HFFc6 (cell line): Measurements from ENCODE around the gene KCNIP3. TPM values are rescaled to one million over a fixed set of nuclear protein-coding genes. Genes with fewer than 3 reads are reported as not detected.

Source experiments
- DNase-seq: peaks from one replicate; pipeline ENCODE4 v3.0.0-alpha.2; 2018
- H3K27ac Mint-ChIP-seq: 2 replicates; pipeline ENCODE4 v1.8.0; 2020; ENCODE audit warnings: mild to moderate bottlenecking, mixed read lengths
- H3K27me3 Mint-ChIP-seq: 2 replicates; pipeline ENCODE4 v1.8.0; 2021; ENCODE audit warnings: mild to moderate bottlenecking, moderate library complexity, mixed read lengths; ENCODE audit not compliant: insufficient read depth
- H3K36me3 Mint-ChIP-seq: 2 replicates; pipeline ENCODE4 v1.8.0; 2021; ENCODE audit warnings: low read depth, mixed read lengths
- H3K4me1 Mint-ChIP-seq: 2 replicates; pipeline ENCODE4 v1.8.0; 2020; ENCODE audit warnings: low read depth, mixed read lengths
- H3K4me3 Mint-ChIP-seq: 2 replicates; pipeline ENCODE4 v1.8.0; 2020; ENCODE audit warnings: mild to moderate bottlenecking, moderate library complexity, mixed read lengths
- H3K9me3 Mint-ChIP-seq: 2 replicates; pipeline ENCODE4 v1.8.0; 2020; ENCODE audit warnings: mild to moderate bottlenecking, mixed read lengths
- total RNA-seq, 6 experiments: library from RNA; stranded (reverse); fragmentation: NEBNext Ultra II Directional; extraction: Animal tissue kit (Norgen Biotek cat#: 25700); gene quantifications; 2 replicates in 1 of 6; 3 replicates in 5 of 6; pipeline ENCODE4 v1.2.3, GENCODE V29; 2021
- TF ChIP-seq, protein P1 (sequence below): fragments of 200-600 bp; sonication (generic); IDR thresholded peaks from 2 replicates; pipeline ENCODE4 v1.5.0; 2021; ENCODE audit warnings: antibody characterized with exemption, mild to moderate bottlenecking

Gene KCNIP3
- total RNA-seq, 6 experiments from 2014 or later: 0.56 to 2.4 (median 0.67) TPM

DNA sequence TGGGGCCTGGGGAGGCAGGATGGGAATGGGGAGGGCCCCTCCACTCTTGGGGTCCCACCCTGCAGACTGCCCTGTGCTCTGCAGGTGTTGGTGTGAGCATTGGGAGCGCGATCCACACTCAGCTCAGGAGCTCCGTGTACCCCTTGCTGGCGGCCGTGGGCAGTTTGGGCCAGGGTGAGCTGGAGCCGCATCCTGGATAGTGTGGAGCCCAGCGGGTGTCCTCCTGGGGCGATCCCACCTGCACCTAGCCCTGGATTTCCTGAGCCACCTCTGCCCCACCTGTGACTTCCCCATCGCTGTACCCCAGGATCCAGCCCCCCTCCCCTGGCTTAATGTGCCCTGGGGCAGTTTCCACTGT is 20.3 kb upstream of the KCNIP3 start:
- Mint-ChIP-seq H3K4me3 (no peak overlapping the region), H3K36me3 (no peaks in the 10 kb centered on the region), H3K4me1 (peaks cover 11% of the 10 kb centered on the region), H3K9me3 (no peaks in the 10 kb centered on the region), H3K27ac (no peak overlapping the region), H3K27me3 (peaks cover 9% of the 10 kb centered on the region; the same call in 1 of the 2 replicates)
- no peak for DNase-seq
- TF ChIP-seq, protein P1, sequence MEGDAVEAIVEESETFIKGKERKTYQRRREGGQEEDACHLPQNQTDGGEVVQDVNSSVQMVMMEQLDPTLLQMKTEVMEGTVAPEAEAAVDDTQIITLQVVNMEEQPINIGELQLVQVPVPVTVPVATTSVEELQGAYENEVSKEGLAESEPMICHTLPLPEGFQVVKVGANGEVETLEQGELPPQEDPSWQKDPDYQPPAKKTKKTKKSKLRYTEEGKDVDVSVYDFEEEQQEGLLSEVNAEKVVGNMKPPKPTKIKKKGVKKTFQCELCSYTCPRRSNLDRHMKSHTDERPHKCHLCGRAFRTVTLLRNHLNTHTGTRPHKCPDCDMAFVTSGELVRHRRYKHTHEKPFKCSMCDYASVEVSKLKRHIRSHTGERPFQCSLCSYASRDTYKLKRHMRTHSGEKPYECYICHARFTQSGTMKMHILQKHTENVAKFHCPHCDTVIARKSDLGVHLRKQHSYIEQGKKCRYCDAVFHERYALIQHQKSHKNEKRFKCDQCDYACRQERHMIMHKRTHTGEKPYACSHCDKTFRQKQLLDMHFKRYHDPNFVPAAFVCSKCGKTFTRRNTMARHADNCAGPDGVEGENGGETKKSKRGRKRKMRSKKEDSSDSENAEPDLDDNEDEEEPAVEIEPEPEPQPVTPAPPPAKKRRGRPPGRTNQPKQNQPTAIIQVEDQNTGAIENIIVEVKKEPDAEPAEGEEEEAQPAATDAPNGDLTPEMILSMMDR: no peak

DNA sequence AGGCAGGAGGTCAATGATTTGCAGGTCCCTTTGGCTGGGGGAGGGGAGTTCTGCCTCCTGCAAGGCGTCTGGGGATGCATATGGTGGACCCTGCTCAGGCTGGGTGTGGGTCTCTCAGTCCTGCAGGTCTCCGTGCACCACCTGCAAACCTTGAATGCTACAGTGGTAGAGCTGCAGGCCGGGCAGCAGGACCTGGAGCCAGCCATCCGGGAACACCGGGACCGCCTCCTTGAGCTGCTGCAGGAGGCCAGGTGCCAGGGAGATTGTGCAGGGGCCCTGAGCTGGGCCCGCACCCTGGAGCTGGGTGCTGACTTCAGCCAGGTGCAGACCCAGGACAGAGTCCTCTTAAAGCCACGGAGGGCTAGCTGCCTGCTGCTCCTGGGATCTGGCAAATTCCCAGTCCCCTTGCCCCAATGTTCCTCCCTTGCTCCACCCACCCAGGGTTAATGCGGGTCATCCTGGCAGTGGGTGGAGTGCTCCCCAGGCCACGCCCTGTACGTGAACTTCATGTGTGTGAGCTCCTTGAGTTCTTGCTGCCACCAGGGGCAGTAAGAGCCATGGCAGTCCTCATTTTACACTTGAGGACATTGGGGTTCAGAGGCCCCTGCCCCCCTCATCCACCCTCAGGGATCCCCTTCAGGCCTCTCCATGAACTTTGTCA is 19.8 kb upstream of the KCNIP3 start:
- Mint-ChIP-seq H3K27ac (no peak overlapping the region), H3K4me1 (peaks cover 11% of the 10 kb centered on the region), H3K36me3 (no peaks in the 10 kb centered on the region), H3K27me3 (peaks cover 6% of the 10 kb centered on the region), H3K4me3 (no peak overlapping the region), H3K9me3 (no peaks in the 10 kb centered on the region)
- no peak for DNase-seq
- TF ChIP-seq, protein P1: peak; percentile 49

DNA sequence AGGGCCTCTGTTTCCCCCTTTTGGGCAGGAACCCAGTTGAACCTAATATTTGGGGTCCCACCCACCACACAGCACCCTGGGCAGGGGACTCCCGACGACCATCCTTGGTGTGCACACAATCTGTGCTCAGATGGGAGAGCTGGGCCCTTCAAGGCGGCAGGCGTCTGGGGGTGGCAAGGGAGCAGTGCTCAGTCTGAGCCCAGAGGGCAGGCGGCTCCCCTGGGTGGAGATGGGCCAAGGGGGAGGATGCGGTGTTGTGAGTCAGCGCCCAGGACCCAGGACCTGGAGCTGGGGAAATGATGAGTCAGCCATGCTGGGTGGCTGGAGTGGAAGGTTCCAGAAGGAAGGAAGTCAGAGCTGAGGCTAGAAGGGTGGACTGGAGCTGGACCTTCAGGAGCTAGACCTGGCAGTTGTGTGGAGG is 19.1 kb upstream of the KCNIP3 start:
- no peaks in the 10 kb centered on the region for H3K36me3 Mint-ChIP-seq
- DNase-seq: peak; percentile 74

DNA sequence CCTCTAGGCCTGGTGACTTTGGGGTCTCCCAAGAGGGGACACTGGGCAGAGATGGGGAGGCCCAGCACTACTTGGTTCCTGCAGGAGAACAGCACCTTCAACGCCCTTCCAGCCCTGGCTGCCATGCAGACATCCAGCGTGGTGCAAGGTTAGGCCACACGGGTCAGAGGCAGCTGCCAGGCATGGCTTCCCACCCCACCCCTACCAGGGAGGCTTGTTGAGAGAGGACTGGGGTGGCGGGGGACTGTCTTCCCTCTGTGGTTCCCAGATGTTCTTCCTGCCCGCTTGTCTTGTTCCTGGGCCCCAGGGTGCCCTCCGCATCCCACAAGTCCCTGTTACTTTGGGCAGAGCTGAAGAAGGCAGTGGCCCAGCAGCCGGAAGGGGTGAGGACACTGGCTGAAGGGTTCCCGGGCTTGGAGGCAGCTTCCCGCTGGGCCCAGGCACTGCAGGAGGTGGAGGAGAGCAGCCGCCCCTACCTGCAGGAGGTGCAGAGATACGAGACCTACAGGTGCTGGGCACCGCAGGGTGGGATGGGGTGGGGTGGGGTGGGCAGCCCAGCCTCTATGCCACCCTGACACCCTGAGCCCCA is 18.4 kb upstream of the KCNIP3 start:
- H3K4me3 Mint-ChIP-seq: no peak overlapping the region
- peaks cover 11% of the 10 kb centered on the region for H3K4me1 Mint-ChIP-seq

More for the DNA sequence above, 19.1 kb upstream of the KCNIP3 start:
- Mint-ChIP-seq H3K9me3 (no peaks in the 10 kb centered on the region), H3K27ac (peak overlapping the region; percentile 43), H3K4me1 (peaks cover 11% of the 10 kb centered on the region), H3K4me3 (no peak overlapping the region), H3K27me3 (peaks cover 7% of the 10 kb centered on the region)
- TF ChIP-seq, protein P1: no peak

DNA sequence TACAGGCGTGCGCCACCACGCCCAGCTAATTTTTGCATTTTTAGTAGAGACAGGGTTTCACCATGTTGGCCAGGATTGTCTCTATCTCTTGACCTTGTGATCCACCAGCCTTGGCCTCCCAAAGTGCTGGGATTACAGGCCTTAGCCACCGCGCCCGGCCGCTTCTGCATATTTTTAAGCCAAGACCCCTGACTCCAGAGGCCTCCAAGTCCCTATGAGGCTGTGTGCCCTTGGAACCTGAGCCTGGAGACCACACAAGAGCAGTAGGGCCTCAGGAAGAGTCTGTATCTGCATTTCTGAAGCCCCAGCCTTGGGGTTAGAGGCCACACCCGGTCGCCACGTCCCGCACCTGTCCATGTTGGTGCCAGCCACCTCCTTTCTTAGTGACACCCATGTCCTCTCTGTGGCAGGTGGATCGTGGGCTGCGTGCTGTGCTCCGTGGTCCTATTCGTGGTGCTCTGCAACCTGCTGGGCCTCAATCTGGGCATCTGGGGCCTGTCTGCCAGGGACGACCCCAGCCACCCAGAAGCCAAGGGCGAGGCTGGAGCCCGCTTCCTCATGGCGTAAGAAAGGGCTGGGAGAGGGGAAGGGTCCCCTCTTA is 17.6 kb upstream of the KCNIP3 start:
- no peaks in the 10 kb centered on the region for H3K9me3 Mint-ChIP-seq
- H3K36me3 Mint-ChIP-seq: no peaks in the 10 kb centered on the region
- H3K4me1 Mint-ChIP-seq: peaks cover 11% of the 10 kb centered on the region
- H3K4me3 Mint-ChIP-seq: no peak overlapping the region
- DNase-seq: no peak
- TF ChIP-seq, protein P1: no peak
- H3K27me3 Mint-ChIP-seq: peaks cover 9% of the 10 kb centered on the region
- H3K27ac Mint-ChIP-seq: no peak overlapping the region

More for the DNA sequence above, 18.4 kb upstream of the KCNIP3 start:
- DNase-seq: no peak
- Mint-ChIP-seq H3K36me3 (no peaks in the 10 kb centered on the region), H3K27me3 (peaks cover 9% of the 10 kb centered on the region), H3K9me3 (no peaks in the 10 kb centered on the region), H3K27ac (no peak overlapping the region)
- TF ChIP-seq, protein P1: no peak
